ENCODE measurements around the gene WDTC1. TPM values are rescaled to one million over a fixed set of nuclear protein-coding genes. Genes with fewer than 3 reads are reported as not detected.

The WDTC1 gene
- total RNA-seq, 1 experiment from 2014 or later: 26.6 TPM

GRCh38 chr1:27246194-27246593, 11.8 kb downstream of the WDTC1 start:
- H2AFZ ChIP-seq (ENCODE audit: low read depth, low read length, poor library complexity, severe bottlenecking): no peak overlapping the region
- H3K9me3 ChIP-seq (ENCODE audit: control insufficient read depth in 1 of 2, insufficient read depth in 1 of 2, low read depth in 1 of 2, low read length in 2 of 2): no peaks in the 10 kb centered on the region
- no peaks in the 10 kb centered on the region for H3K9me2 ChIP-seq (ENCODE audit: insufficient read depth)
- no TSS peak for BruUV-seq (replicated peaks)
- no peak for DNase-seq (ENCODE audit: low read depth, low spot score)
- no peaks in the 10 kb centered on the region for H3K79me2 ChIP-seq (ENCODE audit: insufficient read depth, low read length)
- no peak overlapping the region for H3K4me2 ChIP-seq (ENCODE audit: low read length)
- H3K27ac ChIP-seq (ENCODE audit: low read depth, low read length): no peak overlapping the region
- no peaks in the 10 kb centered on the region for H3K36me3 ChIP-seq (ENCODE audit: control insufficient read depth in 1 of 2, insufficient read depth in 2 of 2, low read length in 2 of 2)
- POLR2A ChIA-PET: no interaction called here
- intact Hi-C loops (cut with micrococcal nuclease): no loop called here
- H3K4me1 ChIP-seq (ENCODE audit: control insufficient read depth in 1 of 2, insufficient read depth in 2 of 2, low read length in 2 of 2): no peaks in the 10 kb centered on the region
- ATAC-seq: no peak
- RAD21 ChIA-PET (ENCODE audit: low non-redundant PET in 1 of 2, low total read pairs in 2 of 2, uncharacterized antibody in 2 of 2, unreplicated experiment in 2 of 2): no interaction called here
- H3K27me3 ChIP-seq (ENCODE audit: insufficient read depth, low read length): no peaks in the 10 kb centered on the region
- no peaks in the 10 kb centered on the region for H4K20me1 ChIP-seq (ENCODE audit: insufficient read depth)
- no peak overlapping the region for H3K4me3 ChIP-seq (replicated peaks in 1 of 2; ENCODE audit: low read depth in 1 of 2, low read length in 2 of 2)
- no peak overlapping the region for H3K9ac ChIP-seq (ENCODE audit: low read length)
- CTCF ChIA-PET: no interaction called here
- TF ChIP-seq RAD21 (IDR thresholded peaks at IDR 0.05; ENCODE audit: low read depth): no peak
- no peak for TF ChIP-seq FOSL1 (IDR thresholded peaks at IDR 0.05; ENCODE audit: low read depth)
- no peak for TF ChIP-seq EGR1 (IDR thresholded peaks at IDR 0.05; ENCODE audit: low read depth)
- TF ChIP-seq MAX (IDR thresholded peaks at IDR 0.05): no peak
- TF ChIP-seq SRF (IDR thresholded peaks at IDR 0.05; ENCODE audit: low read depth): no peak
- no peak for TF ChIP-seq ZNF274 (IDR thresholded peaks at IDR 0.05; ENCODE audit: low read depth, low read length)

- H3K9me2 ChIP-seq (ENCODE audit: insufficient read depth): no peaks in the 10 kb centered on the region
- DNase-seq (ENCODE audit: low read depth, low spot score) (no peak), ATAC-seq (no peak)
- no peaks in the 10 kb centered on the region for H3K27me3 ChIP-seq (ENCODE audit: insufficient read depth, low read length)
- no peaks in the 10 kb centered on the region for H3K9me3 ChIP-seq (ENCODE audit: control insufficient read depth in 1 of 2, insufficient read depth in 1 of 2, low read depth in 1 of 2, low read length in 2 of 2)
- ChIA-PET POLR2A (no interaction called here), RAD21 (ENCODE audit: low non-redundant PET in 1 of 2, low total read pairs in 2 of 2, uncharacterized antibody in 2 of 2, unreplicated experiment in 2 of 2) (no interaction called here), CTCF (interaction anchor here (0.6 kb wide), 1 partner anchor 260 kb away, joined by 3 read pairs; the partner anchor contains the start of gene TRNP1)
- no peak overlapping the region for H3K4me3 ChIP-seq (replicated peaks in 1 of 2; ENCODE audit: low read depth in 1 of 2, low read length in 2 of 2)
- H3K9ac ChIP-seq (ENCODE audit: low read length): no peak overlapping the region
- H3K4me2 ChIP-seq (ENCODE audit: low read length): no peak overlapping the region
- no peak overlapping the region for H3K27ac ChIP-seq (ENCODE audit: low read depth, low read length)
- no peaks in the 10 kb centered on the region for H4K20me1 ChIP-seq (ENCODE audit: insufficient read depth)
- BruUV-seq (replicated peaks): no TSS peak
- no peaks in the 10 kb centered on the region for H3K36me3 ChIP-seq (ENCODE audit: control insufficient read depth in 1 of 2, insufficient read depth in 2 of 2, low read length in 2 of 2)
- intact Hi-C loops (cut with micrococcal nuclease): no loop called here
- peaks cover 0 to 7% of the 10 kb centered on the region in 2 experiments; a peak in 1 of 4 replicates for H3K4me1 ChIP-seq (ENCODE audit: control insufficient read depth in 1 of 2, insufficient read depth in 2 of 2, low read length in 2 of 2)
- no peaks in the 10 kb centered on the region for H3K79me2 ChIP-seq (ENCODE audit: insufficient read depth, low read length)
- H2AFZ ChIP-seq (ENCODE audit: low read depth, low read length, poor library complexity, severe bottlenecking): no peak overlapping the region
- TF ChIP-seq CBX3 (IDR thresholded peaks at IDR 0.05; ENCODE audit: low read depth) (no peak), SRF (IDR thresholded peaks at IDR 0.05; ENCODE audit: low read depth) (no peak), JUND (IDR thresholded peaks at IDR 0.05) (no peak), MAX (IDR thresholded peaks at IDR 0.05) (no peak), EZH2phosphoT487 (IDR thresholded peaks at IDR 0.05; ENCODE audit: borderline replicate concordance) (no peak), REST (IDR thresholded peaks at IDR 0.05; ENCODE audit: low read depth) (no peak), EGR1 (IDR thresholded peaks at IDR 0.05; ENCODE audit: low read depth) (no peak), EZH2 (IDR thresholded peaks at IDR 0.05) (no peak), SP1 (IDR thresholded peaks at IDR 0.05; ENCODE audit: low read depth) (no peak), SIN3A (IDR thresholded peaks at IDR 0.05; ENCODE audit: low read depth) (no peak), CEBPB (IDR thresholded peaks at IDR 0.05; ENCODE audit: low read depth) (no peak), TCF7L2 (IDR thresholded peaks at IDR 0.05; ENCODE audit: borderline replicate concordance, extremely low read depth, insufficient read depth, insufficient read length) (no peak), POLR2AphosphoS5 (IDR thresholded peaks at IDR 0.05; ENCODE audit: low read depth, low read length) (no peak), CTCF (IDR thresholded peaks at IDR 0.05 in 2 of 3, conservative IDR thresholded peaks at IDR 0.05 in 1 of 3; ENCODE audit: borderline replicate concordance in 1 of 3, insufficient read depth in 1 of 3, low read depth in 2 of 3, low read length in 2 of 3) (no peak)
Observed at GRCh38 chr1:27253596-27253995, 19.2 kb downstream of the WDTC1 start.

All from HCT116 (cell line).